ENCODE data around the gene RTBDN.

DNA sequence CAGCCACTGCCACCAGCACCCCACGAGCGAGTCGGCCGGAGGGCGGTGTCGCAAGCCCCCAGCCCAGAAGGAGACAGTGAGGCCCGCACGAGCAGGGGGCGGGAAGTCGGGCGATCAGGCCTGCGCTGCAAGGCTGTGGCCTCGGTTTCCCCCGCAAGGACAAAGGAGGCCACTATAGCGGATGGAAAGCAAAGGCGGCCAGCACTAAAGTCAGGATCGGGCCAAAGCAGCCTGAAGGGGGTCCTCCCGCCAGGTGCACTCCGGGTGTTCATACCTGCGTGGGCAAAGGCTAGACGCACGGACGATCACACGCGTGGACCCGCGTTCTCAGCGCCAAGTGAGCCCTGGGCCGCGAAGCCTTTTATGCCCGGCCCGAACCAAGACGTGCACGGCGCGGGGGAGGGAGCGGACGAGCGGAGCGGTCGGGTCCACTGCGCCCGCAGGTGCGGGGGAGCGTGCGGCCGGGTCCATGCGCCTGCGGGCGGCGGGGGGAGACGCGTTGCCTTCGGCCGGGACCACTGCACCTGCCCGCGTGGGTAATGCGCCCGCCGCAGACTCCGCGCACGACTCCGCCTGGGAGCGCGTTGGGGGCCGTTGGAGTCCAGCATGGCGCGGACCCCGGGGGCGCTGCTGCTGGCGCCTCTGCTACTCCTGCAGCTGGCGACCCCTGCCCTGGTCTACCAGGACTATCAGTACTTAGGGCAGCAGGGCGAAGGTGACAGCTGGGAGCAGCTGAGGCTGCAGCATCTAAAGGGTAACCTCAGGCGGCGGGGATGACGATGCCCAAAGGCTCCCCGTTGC, 32.7 kb downstream of the RTBDN start, which contains the start of the genes PRDX2 and THSD8:
- TF ChIP-seq, protein P1, sequence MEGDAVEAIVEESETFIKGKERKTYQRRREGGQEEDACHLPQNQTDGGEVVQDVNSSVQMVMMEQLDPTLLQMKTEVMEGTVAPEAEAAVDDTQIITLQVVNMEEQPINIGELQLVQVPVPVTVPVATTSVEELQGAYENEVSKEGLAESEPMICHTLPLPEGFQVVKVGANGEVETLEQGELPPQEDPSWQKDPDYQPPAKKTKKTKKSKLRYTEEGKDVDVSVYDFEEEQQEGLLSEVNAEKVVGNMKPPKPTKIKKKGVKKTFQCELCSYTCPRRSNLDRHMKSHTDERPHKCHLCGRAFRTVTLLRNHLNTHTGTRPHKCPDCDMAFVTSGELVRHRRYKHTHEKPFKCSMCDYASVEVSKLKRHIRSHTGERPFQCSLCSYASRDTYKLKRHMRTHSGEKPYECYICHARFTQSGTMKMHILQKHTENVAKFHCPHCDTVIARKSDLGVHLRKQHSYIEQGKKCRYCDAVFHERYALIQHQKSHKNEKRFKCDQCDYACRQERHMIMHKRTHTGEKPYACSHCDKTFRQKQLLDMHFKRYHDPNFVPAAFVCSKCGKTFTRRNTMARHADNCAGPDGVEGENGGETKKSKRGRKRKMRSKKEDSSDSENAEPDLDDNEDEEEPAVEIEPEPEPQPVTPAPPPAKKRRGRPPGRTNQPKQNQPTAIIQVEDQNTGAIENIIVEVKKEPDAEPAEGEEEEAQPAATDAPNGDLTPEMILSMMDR (IDR thresholded peaks at IDR 0.05; ENCODE audit: borderline replicate concordance, extremely low read depth, low read length, poor library complexity, severe bottlenecking) = no peak
- TF ChIP-seq EZH2 (IDR thresholded peaks at IDR 0.05; ENCODE audit: borderline replicate concordance, low read depth, low read length, severe bottlenecking) = no peak

Measured in DND-41 (cell line).